OCI-LY3 (cell line): ENCODE data around the gene PCBP3.

ENCODE experiments used
- EZH2phosphoT487 ChIP-seq: fragments of 200-600 bp; shearing (Covaris generic); IDR thresholded peaks from 2 replicates; pipeline ENCODE4 v1.6.1; 2018; ENCODE audit warnings: antibody characterized with exemption, mixed run types, low read depth
- TF ChIP-seq, protein P1 (sequence below): fragments of 200-600, 300-600 bp; sonication (generic); IDR thresholded peaks from 2 replicates; pipeline ENCODE4 v1.5.1; 2014; ENCODE audit warnings: antibody characterized with exemption, low read length, low read depth

DNA sequence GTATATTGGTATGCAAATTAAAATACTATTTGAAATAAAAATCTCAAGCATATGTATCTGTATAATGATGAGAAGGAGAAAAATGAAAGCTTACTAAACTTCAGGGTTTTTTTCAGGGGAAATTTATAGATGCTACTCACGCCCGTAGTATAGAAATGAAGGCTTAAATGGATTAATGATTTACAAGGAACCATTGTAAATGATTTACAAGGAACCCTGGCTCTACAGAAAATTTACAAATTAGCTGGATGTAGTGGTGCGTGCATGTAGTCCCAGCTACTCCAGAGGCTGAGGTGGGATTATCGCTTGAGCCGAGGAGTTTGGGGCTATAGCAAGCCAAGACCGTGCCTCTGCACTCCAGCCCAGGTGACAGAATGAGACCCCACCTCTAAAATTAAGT, 150.5 kb downstream of the PCBP3 start:
- TF ChIP-seq, protein P1, sequence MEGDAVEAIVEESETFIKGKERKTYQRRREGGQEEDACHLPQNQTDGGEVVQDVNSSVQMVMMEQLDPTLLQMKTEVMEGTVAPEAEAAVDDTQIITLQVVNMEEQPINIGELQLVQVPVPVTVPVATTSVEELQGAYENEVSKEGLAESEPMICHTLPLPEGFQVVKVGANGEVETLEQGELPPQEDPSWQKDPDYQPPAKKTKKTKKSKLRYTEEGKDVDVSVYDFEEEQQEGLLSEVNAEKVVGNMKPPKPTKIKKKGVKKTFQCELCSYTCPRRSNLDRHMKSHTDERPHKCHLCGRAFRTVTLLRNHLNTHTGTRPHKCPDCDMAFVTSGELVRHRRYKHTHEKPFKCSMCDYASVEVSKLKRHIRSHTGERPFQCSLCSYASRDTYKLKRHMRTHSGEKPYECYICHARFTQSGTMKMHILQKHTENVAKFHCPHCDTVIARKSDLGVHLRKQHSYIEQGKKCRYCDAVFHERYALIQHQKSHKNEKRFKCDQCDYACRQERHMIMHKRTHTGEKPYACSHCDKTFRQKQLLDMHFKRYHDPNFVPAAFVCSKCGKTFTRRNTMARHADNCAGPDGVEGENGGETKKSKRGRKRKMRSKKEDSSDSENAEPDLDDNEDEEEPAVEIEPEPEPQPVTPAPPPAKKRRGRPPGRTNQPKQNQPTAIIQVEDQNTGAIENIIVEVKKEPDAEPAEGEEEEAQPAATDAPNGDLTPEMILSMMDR, result no peak
- TF ChIP-seq EZH2phosphoT487, result no peak
